ENCODE results near the gene RFC5. TPM values are rescaled to one million over a fixed set of nuclear protein-coding genes. Genes with fewer than 3 reads are reported as not detected.

Gene RFC5
- total and polyA plus RNA-seq, 10 of the 15 experiments (the other 5 are each of a cell fraction or from before 2014, with no cell fraction given), result 30.9 to 73.3 (median 53.5) TPM

- peaks cover 13% of the 10 kb centered on the region for H3K4me1 ChIP-seq (ENCODE audit: control insufficient read depth, insufficient read depth, low read length)
- peaks cover 32% of the 10 kb centered on the region for H3K79me2 ChIP-seq (ENCODE audit: control insufficient read depth, insufficient read depth, low read length)
- ATAC-seq (peak; percentile 40), DNase-seq (ENCODE audit: low read depth, low spot score) (no peak), FAIRE-seq (no peak)
- H4K20me1 ChIP-seq (ENCODE audit: control insufficient read depth, insufficient read depth), result no peaks in the 10 kb centered on the region
- intact Hi-C loops (cut with micrococcal nuclease; ENCODE audit: unreplicated experiment), result loop anchor here (2.0 kb wide), 1 partner anchor 316 kb away; the partner anchor contains the start of gene SUDS3
- SMC1A ChIA-PET (ENCODE audit: uncharacterized antibody, unreplicated experiment), result interaction anchor here (0.9 kb wide), 1 partner anchor 8 kb away, joined by 3 read pairs; no protein-coding TSS in a partner anchor
- H3K9ac ChIP-seq (ENCODE audit: control insufficient read depth, insufficient read depth, low read length), result peak within 1 kb of the TSS; percentile 96
- H3K27me3 ChIP-seq (replicated peaks in 1 of 2; ENCODE audit: control insufficient read depth in 2 of 2, insufficient read depth in 2 of 2, low read length in 1 of 2), result no peaks in the 10 kb centered on the region
- H3K4me2 ChIP-seq (ENCODE audit: control insufficient read depth, insufficient read depth), result peak within 1 kb of the TSS; percentile 96
- RAD21 ChIA-PET (ENCODE audit: unreplicated experiment), result interaction anchor here (0.6 to 1.7 kb wide), 9 partner anchors 44 to 352 kb away, joined by 3 to 7 read pairs (median 3); no protein-coding TSS in a partner anchor
- BruUV-seq (replicated peaks), result no TSS peak
- 0% methylated on average over 11 of the region's 76 CpGs for WGBS (ENCODE audit: insufficient coverage, insufficient replicate concordance, low lambda C conversion rate, missing lambda C conversion rate)
- in situ Hi-C loops (cut with MboI), result no loop called here
- H2AFZ ChIP-seq (ENCODE audit: control insufficient read depth, low read depth, low read length), result peak within 1 kb of the TSS; percentile 89
- CTCF ChIA-PET, result interaction anchor here (0.8 to 2.0 kb wide), 5 partner anchors 14 to 315 kb away, joined by 3 to 6 read pairs (median 4); partner anchors contain the start of gene SUDS3
- peak within 1 kb of the TSS; percentile 93 for H3K27ac ChIP-seq (ENCODE audit: control insufficient read depth, insufficient read depth)
- no peaks in the 10 kb centered on the region for H3K36me3 ChIP-seq (ENCODE audit: control insufficient read depth in 2 of 2, insufficient read depth in 2 of 2, low read length in 1 of 2)
- peak within 1 kb of the TSS; percentile 96 for H3K4me3 ChIP-seq
- POLR2A ChIA-PET, result interaction anchor here (0.6 to 1.3 kb wide), 5 partner anchors 15 to 1610 kb away, joined by 3 to 4 read pairs (median 3); partner anchors contain the start of gene SUDS3
- H3K9me3 ChIP-seq (replicated peaks; ENCODE audit: control insufficient read depth, insufficient read depth, low read length), result no peaks in the 10 kb centered on the region
- TF ChIP-seq TCF12 (IDR thresholded peaks at IDR 0.05; ENCODE audit: low read depth, low read length) (no peak), MEF2B (IDR thresholded peaks at IDR 0.05; ENCODE audit: partially characterized antibody, poor library complexity, severe bottlenecking) (no peak), EP300 (IDR thresholded peaks at IDR 0.05; ENCODE audit: borderline replicate concordance in 1 of 2, control insufficient read depth in 1 of 2, low read depth in 2 of 2, low read length in 2 of 2) (no peak), ATF3 (IDR thresholded peaks at IDR 0.05; ENCODE audit: borderline replicate concordance, extremely low read depth, low read depth, low read length) (no peak), SREBF2 (IDR thresholded peaks at IDR 0.05; ENCODE audit: low read length) (no peak), RB1 (IDR thresholded peaks at IDR 0.05; ENCODE audit: borderline replicate concordance) (no peak), SMARCA5 (IDR thresholded peaks at IDR 0.05) (no peak), EED (IDR thresholded peaks at IDR 0.05; ENCODE audit: low read depth) (no peak), SMAD5 (IDR thresholded peaks at IDR 0.05; ENCODE audit: low read depth) (peak; percentile 5; the same call in 1 of the 2 replicates), EGR1 (IDR thresholded peaks at IDR 0.05; ENCODE audit: borderline replicate concordance in 1 of 2, low read depth in 2 of 2, low read length in 2 of 2) (peak; percentile 19 to 95), MYC (IDR thresholded peaks at IDR 0.05; ENCODE audit: insufficient read depth, insufficient read length, insufficient replicate concordance, low read length, severe bottlenecking) (no peak), NBN (IDR thresholded peaks at IDR 0.05) (peak; percentile 84), SMAD1 (IDR thresholded peaks at IDR 0.05; ENCODE audit: low read depth, partially characterized antibody) (peak; percentile 65), JUND (IDR thresholded peaks at IDR 0.05; ENCODE audit: low read depth, low read length) (no peak), ETV6 (conservative IDR thresholded peaks at IDR 0.05 in 1 of 2, IDR thresholded peaks at IDR 0.05 in 1 of 2; ENCODE audit: borderline replicate concordance in 1 of 2, low read depth in 1 of 2) (no peak), CEBPZ (IDR thresholded peaks at IDR 0.05; ENCODE audit: low read depth, low read length) (no peak), HDGF (IDR thresholded peaks at IDR 0.05) (no peak), NR2C1 (IDR thresholded peaks at IDR 0.05) (no peak), SUZ12 (IDR thresholded peaks at IDR 0.05; ENCODE audit: unreplicated experiment) (no peak), MTA3 (IDR thresholded peaks at IDR 0.05; ENCODE audit: borderline replicate concordance, low read length) (no peak)
Measured at GRCh38 chr12:118061011-118061872, 44.7 kb downstream of the RFC5 start, which contains the start of gene WSB2. Gene WSB2, minus strand, starts transcription at chr12:118061179. Its CDS starts 131 bp downstream, at chr12:118061048.

Measured in GM12878 (cell line).